ENCODE results near the gene BBLN.

The BBLN gene

GRCh38 chr9:128203024-128203706 is 43.1 kb downstream of the BBLN start, which contains the start of gene DNM1:
Gene DNM1 (plus strand): TSS chr9:128203379. CDS start chr9:128203471, 92 bp downstream.
- ATAC-seq: peak; percentile 92
- Mint-ChIP-seq H3K27ac (no peak within 1 kb of the TSS), H3K27me3 (peaks cover 41% of the 10 kb centered on the region), H3K36me3 (no peaks in the 10 kb centered on the region), H3K9me3 (no peaks in the 10 kb centered on the region), H3K4me3 (peak within 1 kb of the TSS; percentile 71), H3K4me1 (peaks cover 16% of the 10 kb centered on the region)

- H3K36me3 Mint-ChIP-seq: no peaks in the 10 kb centered on the region
- H3K9me3 Mint-ChIP-seq: no peaks in the 10 kb centered on the region
- peaks cover 16% of the 10 kb centered on the region for H3K4me1 Mint-ChIP-seq
- peak; percentile 25 for ATAC-seq
- H3K4me3 Mint-ChIP-seq: peak overlapping the region; percentile 64
- H3K27ac Mint-ChIP-seq: no peak overlapping the region
- peaks cover 49% of the 10 kb centered on the region for H3K27me3 Mint-ChIP-seq
Observed at GRCh38 chr9:128203707-128204551, 43.9 kb downstream of the BBLN start.

- Mint-ChIP-seq H3K4me1 (peaks cover 16% of the 10 kb centered on the region), H3K27me3 (peaks cover 50% of the 10 kb centered on the region), H3K9me3 (no peaks in the 10 kb centered on the region), H3K27ac (no peak overlapping the region), H3K4me3 (no peak overlapping the region), H3K36me3 (no peaks in the 10 kb centered on the region)
- no peak for ATAC-seq
Observed at GRCh38 chr9:128204858-128205257, 44.8 kb downstream of the BBLN start.

- H3K27me3 Mint-ChIP-seq: peaks cover 50% of the 10 kb centered on the region
- H3K4me3 Mint-ChIP-seq: no peak overlapping the region
- no peak overlapping the region for H3K27ac Mint-ChIP-seq
- no peak for ATAC-seq
- H3K36me3 Mint-ChIP-seq: no peaks in the 10 kb centered on the region
- H3K9me3 Mint-ChIP-seq: no peaks in the 10 kb centered on the region
- peaks cover 16% of the 10 kb centered on the region for H3K4me1 Mint-ChIP-seq
Observed at GRCh38 chr9:128205296-128205944, 45.4 kb downstream of the BBLN start.

GRCh38 chr9:128206484-128206883 is 46.4 kb downstream of the BBLN start:
- ATAC-seq: no peak
- Mint-ChIP-seq H3K9me3 (no peaks in the 10 kb centered on the region), H3K36me3 (no peaks in the 10 kb centered on the region), H3K4me3 (no peak overlapping the region), H3K4me1 (peaks cover 16% of the 10 kb centered on the region), H3K27me3 (peaks cover 58% of the 10 kb centered on the region), H3K27ac (no peak overlapping the region)

- ATAC-seq: no peak
- Mint-ChIP-seq H3K4me1 (peaks cover 16% of the 10 kb centered on the region), H3K36me3 (no peaks in the 10 kb centered on the region), H3K27ac (no peak overlapping the region), H3K9me3 (no peaks in the 10 kb centered on the region), H3K4me3 (no peak overlapping the region), H3K27me3 (peaks cover 65% of the 10 kb centered on the region)
Observed at GRCh38 chr9:128206916-128207910, 47.1 kb downstream of the BBLN start.

GRCh38 chr9:128208386-128208785 is 48.3 kb downstream of the BBLN start:
- Mint-ChIP-seq H3K36me3 (no peaks in the 10 kb centered on the region), H3K9me3 (no peaks in the 10 kb centered on the region), H3K27me3 (peaks cover 76% of the 10 kb centered on the region), H3K4me1 (peaks cover 8% of the 10 kb centered on the region), H3K27ac (no peak overlapping the region), H3K4me3 (no peak overlapping the region)
- ATAC-seq: no peak

- Mint-ChIP-seq H3K27ac (no peak overlapping the region), H3K4me1 (peaks cover 5% of the 10 kb centered on the region), H3K27me3 (peaks cover 79% of the 10 kb centered on the region), H3K9me3 (no peaks in the 10 kb centered on the region), H3K36me3 (no peaks in the 10 kb centered on the region), H3K4me3 (no peak overlapping the region)
- ATAC-seq: peak; percentile 15
Observed at GRCh38 chr9:128208946-128209669, 49.0 kb downstream of the BBLN start.

GRCh38 chr9:128211186-128211980 is 51.3 kb downstream of the BBLN start:
- no peaks in the 10 kb centered on the region for H3K36me3 Mint-ChIP-seq
- H3K27ac Mint-ChIP-seq: no peak overlapping the region
- peaks cover 59% of the 10 kb centered on the region for H3K27me3 Mint-ChIP-seq
- no peaks in the 10 kb centered on the region for H3K4me1 Mint-ChIP-seq
- H3K9me3 Mint-ChIP-seq: no peaks in the 10 kb centered on the region
- ATAC-seq: no peak
- no peak overlapping the region for H3K4me3 Mint-ChIP-seq

- Mint-ChIP-seq H3K27ac (no peak overlapping the region), H3K4me3 (no peak overlapping the region), H3K4me1 (no peaks in the 10 kb centered on the region), H3K9me3 (no peaks in the 10 kb centered on the region), H3K27me3 (peaks cover 59% of the 10 kb centered on the region), H3K36me3 (no peaks in the 10 kb centered on the region)
- ATAC-seq: no peak
Observed at GRCh38 chr9:128211981-128212281, 51.9 kb downstream of the BBLN start.
